Measurements from ENCODE around the gene DACT2.
"Not testable (repeated sequence)": the region's sequence is repeated elsewhere in the genome, so short reads cannot be mapped to it uniquely, and the experiment has no call there.

DACT2 gene

DNA sequence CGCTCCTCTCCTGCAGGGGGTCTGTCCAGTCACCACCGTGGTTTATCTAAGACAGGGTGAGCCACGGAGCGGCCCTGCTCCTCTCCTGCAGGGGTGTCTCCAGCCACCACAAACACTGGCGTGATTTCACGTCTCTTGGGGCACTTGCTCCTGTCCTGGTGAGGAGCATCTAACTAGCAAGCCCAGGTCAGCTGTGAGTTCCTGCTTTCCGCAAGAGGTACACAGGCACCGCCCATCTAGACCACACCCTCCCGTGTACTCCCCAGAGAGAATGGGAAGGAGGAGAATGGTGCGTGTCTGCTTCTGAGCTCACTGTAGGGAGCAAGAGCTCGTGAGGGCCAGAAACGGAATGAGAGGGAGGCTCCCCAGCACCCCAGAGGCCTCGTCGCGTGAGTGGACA, 40.7 kb downstream of the DACT2 start:
- DNase-seq, result no peak

DNA sequence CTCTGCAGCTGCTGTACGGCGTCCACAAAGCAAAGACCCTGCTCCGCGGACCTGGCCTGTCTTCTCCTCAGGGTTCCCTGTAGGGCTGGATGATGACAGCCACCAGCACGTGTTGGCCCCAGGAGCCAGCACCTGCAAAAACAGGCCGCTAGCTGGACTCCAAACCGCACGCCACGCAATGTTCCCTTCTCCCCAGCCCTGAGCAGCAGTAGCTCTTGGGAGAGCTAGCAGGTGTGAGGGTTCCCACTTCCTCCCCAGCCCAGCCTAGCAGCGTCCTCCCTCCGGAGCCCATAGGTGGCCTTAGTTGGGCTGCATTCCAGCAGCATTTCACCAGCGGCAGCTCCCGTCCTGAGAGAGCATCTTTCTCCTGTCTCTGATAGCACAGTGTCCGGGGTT, 42.3 kb downstream of the DACT2 start:
- DNase-seq, result no peak

DNA sequence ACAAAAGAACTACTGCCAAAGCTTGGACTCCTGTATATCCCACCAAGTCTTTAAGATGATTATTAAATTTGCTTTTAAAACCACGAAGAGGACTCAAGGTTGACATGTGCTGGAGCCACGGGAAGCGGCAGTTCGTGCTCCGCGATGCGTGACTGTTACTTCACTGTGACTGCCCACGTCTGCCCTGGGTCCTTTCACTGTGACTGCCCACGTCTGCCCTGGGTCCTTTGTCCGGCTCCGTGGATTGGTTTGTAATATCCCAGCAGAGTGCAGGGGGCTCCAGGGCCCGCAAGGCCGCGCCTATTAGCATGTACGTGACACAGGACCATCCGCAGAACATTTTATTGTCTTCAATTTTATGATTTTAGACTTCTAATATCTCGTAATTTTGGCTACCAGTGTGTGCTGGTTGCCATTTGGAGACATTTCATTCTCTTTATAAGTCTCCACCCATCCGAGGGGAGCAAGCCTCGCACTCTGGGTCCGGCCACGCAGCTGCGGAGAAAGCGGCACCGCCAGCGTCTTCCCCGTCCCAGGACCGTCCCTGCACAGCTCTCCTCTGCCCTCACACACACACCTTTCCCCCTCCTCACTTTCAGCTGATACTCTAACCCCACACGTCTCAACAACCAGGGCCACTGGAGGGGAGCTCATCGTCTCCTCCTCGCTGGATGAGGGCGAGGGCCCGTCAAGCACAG, 42.9 kb downstream of the DACT2 start:
- DNase-seq, result no peak

DNA sequence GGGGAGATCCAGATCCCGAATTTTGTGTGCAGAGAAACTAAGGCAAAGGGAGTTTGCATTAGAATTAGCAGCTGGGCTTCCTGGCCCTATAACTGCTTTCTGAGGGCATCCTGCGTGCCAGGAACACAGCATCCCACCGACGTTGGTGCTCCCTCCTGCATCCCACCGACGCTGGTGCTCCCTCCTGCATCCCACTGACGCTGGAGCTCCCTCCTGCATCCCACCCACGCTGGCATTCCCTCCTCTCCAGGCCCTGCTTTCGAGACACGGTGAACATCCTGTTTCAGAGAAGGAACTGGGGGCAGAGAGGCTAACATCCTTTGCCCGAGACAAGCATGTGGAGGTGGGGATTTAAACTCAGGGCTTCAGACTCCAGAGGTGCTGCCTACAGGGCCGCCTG, 44.4 kb downstream of the DACT2 start:
- no peak for DNase-seq

DNA sequence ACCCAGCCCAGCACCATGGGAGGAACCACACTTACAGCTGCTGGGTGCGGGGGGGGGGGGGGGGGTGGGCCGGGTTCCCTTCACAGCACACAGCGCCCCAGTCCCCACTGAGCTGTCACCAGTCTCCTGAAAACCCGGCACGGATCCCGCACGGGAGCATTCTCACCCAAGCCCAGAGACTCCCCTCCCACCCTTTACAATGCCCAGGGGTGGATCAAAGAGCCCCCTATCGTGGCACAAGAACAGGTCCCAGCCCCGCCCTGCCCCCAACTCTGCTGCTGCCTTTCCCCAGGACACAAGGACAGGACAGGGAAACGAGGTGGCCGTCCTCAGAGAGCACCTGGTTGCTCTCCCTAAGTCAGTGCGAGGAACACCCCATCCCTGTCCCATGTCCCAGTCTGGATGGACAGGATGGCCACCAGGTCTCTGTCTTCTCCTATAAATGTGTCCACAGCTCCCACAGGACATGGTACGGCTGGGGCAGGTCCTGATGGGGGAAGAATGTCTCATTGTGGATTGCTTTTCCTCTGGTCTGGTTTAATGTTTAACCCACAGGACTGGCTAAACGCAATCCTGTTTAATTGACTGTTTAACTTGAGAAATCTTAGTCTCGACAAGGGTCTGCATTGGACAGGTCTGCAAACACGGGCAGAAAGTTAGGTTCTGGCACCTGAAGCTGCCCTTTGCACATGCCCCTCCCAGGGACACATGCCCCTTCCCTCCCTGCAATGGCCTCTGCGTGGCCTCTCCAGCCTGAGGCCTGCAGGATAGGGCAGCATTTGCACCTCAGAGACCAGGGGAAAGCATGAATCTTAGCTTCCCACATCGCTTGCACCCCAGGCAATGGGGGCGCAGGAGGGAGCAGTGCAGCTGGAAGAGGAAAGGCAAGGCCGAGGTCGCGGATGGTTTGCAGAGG, 45.3 kb downstream of the DACT2 start:
- no peak for DNase-seq

DNA sequence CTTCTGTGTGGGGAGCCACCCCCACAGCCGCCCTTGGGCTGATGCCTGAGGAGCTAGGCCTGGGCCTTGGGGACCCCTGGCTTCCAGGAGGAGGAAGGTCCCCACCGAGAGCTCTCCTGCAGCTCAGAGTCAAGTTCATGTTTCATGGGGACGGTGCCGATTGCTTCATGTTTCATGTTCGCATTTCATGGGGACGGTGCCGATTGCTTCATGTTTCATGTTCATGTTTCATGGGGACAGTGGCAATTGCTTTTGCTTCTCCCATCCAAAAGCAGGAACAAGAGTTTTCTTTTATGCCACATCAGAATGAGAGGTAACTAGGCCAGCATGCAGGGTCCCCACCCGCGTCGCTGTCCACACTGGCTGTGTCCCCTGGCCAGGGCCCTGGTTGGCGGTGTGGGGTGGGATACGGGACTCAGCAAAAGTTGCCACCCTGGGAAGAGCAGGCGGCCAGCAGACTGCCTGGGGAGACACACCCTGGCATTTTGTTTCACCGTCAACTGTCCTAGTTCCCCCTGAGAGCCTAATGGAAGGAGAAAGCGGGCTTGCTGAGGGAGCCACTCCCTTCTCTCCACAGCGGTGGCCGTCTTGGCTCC, 46.0 kb downstream of the DACT2 start:
- DNase-seq, result no peak

DNA sequence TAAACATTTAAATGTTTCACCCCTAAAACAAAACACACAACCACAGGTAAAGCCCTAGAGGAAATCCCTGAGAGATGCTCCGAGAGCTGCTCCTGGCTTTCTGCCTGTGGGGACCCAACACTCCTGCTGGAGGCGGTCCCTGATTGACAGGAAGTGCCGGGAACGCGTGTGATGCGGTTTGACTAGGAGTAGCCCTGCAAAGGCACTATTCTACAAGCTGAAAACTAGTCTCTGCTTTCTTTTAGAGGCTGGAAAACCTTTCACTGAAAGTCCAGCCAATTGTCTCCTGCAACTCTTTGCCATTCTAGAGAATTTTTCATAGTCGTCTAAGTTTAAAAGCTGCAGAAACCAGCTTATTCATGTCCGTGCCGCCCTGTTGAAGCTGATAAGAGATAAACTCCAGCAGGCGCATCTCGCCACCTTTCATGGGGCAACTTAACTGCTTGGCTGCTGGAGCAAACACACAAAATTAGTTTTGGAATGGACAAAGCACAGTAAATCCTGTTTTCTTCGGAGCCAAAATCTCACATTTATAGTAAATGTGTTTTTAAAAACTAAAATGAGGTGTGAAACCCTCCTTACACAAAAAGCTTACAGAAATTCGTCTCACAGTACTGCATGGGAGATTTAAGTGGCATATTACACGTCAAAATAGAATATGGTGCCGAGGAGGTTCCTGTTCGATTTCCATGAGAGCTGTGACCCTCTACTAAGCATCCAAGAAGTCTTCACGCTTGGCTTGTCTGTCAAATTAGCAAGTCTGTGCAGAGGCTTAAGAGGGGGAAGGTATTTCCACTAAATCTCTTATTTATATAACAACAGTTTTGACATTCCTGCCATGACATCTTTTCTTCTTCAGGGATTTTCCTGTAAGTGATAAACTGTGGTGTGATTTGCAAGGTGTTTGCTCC, 46.9 kb downstream of the DACT2 start:
- DNase-seq, result no peak

DNA sequence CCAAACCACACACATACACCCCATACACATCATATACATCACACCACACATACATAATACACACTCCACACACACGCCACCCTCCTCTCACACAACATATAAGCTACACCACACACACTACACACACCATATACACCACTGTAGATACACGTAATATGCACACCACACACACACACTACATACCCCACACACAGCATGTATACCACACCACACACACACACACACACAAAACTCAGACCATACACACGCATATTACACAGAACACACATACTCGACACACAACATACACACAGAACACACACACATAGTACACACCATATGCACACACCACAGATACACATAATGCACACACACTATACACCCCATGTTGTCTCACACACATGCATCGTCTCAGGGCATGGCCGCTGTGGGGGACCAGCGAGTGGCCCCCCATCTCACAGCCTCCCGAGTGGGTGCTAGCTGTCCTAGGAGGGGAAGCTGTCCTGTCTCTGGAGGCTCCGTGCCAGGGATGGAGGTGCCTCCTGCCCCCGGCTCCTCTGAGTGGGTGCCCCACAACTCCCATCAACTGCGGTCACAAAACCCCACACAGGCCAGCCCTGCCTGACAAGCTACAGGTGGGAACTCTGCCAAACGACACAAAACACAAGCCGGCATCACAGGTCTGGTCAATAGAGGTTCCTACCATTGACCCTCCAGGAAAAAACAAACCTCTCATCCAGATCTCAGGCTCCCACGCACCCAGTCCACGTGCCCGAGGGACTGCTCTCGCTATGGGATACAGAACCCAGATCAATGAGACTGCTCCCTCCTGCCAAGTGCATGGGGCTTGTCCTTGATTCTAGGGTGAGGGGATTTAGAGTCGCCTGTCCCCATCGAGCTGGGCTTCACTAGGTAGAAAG, 49.1 kb downstream of the DACT2 start:
- no peak for DNase-seq

DNA sequence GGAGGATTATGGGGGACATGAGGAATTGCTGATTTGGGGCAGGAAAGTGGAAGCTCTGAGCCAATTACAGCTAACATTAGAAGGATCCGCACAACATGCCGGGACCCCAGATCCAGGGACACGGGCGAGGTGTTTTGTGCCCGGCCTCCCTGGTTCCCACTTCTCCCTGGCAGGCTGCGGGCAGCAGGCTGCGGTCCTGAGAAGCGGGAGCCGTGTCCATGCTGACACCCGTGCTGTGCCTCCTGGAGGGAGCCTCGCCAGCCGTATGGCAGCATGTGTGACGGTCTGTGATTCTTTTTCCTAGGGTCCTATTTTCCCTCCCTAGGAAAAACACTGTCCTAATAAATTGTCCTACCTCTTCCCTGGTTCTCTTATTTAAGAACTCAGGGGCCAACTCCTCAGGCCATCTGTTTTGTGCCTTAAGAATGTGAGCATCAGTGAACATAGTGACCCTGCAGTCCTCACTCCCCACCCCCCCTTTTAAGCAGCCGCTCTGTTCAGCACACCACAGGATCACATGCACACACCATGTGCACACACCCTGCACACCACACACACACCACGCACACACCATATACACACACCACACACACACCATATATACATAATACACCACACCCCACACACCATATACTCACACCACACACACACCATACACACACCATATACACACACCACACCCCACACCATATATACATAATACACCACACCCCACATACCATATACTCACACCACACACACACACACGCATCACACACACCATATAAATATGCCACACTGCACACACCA, 49.9 kb downstream of the DACT2 start:
- DNase-seq, result no peak

DNA sequence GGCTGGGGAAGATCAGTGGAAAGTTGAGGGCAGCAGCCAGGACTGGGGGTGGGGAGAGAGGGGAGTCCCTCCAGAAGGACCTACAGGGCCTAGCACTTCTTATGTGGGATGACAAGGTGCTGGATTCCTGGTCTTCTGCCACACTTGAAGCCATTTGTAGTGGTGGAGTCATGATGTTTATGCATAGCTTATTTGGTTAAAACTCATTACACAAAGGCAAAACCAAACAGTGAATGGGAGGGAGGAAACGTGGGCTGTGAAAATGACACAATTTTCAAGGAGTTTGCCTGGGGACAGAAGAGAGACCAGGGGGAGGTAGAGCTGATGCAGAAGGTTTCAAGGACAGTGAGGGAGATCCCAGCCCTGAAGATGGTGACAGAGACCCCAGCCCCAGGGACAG, 50.8 kb downstream of the DACT2 start:
- DNase-seq, result no peak

DNA sequence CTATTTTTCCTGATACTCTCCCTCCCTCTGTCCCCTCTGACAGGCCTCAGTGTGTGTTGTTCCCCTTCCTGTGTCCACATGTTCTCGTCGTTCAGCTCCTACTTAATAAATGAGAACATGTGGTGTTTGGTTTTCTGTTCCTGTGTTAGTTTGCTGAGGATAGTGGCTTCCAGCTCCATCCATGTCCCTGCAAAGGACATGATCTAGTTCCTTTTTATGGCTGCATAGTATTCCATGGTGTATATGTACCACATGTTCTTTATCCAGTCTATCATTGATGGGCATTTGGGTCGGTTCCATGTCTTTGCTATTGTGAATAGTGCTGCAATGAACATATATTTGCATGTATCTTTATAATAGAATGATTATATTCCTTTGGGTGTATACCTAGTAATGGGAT, 51.8 kb downstream of the DACT2 start:
- DNase-seq, result not testable (repeated sequence)

DNA sequence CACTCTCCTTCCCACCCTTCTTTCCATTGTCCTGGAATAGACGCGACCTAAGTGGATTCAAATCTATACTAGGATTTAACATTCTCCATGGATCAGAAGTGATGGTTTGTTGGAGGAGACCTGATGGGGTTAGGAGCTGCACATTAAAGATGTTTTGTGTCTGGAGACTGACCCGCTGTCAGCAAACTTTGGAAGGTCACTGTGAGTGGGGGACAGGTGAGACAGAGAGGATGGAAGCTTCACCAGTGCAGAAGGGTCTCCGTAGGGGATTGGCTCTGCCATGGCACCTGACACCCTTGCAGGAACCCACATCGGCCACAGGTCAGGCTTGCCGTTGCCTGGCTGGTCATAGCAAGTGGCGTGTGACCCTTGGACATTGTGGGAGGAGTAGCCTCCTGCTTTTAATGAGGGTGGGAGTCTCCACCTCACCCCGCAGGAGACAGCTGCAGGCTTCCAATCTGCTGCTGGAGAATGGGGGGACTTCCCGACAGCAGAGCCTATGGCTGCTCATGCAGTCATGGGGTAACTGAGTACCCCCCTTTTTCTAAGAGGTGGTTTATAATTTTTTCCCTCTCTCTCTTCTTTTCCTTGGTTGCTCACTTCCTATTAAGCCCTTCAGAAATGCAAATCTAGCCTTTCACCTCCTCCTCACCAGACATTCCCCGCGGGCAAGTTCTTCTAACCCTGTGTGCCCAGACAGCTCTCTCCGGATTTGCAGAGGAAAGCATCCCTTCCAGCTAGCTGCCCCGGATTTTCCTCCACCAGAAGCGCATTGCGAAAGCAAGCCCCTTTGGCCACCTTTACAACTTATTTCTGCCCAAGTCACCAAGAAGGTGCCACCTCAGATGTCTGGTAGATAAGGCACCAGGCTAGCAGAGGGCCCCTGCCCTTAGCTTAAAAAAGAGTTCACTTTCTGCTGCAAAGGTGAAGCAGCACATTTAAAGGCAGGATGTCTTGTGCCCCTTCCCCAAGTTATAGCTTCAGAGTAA, 53.5 kb downstream of the DACT2 start:
- DNase-seq, result no peak

DNA sequence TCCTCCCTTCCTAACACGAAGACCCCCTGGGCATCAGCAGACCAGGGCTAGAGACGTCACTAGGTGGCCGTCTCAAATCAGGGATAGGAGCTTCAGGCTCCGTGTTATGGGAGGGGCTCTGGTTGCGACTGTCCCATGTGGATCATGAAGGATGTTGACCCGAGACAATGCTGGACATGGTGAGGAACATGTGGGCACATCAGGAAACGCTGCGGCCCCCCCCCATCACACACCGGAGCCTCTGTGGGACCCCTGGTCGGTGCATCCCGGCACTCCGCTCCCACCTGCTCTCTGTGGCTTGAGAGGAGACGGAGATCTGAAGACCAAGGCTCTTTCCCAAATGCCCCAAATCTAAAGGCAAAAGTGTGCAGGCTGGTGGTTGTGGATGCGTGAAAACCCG, 54.2 kb downstream of the DACT2 start:
- DNase-seq, result no peak

DNA sequence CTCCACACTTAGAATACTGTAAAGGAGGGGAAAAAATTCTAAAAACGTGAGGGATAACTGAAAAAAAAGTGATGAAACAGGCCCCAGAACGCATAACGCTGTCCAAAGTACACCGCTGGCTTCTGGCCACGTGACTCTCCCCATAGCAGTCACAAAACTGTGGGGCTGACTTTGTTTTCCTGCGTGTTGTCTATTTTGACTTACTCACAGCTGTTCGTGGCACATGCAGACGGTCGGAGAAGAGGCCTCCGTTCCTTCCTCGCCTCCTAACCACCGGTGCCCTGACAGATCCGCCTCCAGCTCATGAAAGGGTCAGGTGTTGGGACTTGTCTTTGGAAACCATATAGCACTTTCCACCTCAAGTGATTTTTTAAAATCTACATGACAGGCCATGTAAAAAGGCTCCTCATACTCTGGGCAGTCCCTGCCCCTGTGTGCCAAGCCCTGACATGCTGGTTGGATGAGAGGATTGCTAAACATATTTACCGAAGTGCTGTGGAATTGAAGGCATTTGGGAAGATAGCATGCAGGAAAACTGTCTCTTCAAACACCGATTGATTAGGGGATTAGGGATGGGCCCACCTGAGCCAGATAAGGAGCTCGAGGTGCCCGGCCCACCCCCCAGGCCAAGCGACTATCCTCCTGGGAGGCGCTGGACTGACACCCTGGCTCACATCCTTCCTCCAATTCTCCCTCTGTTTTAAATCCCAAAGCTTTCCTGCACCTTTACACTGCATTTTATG, 54.8 kb downstream of the DACT2 start:
- DNase-seq, result no peak

DNA sequence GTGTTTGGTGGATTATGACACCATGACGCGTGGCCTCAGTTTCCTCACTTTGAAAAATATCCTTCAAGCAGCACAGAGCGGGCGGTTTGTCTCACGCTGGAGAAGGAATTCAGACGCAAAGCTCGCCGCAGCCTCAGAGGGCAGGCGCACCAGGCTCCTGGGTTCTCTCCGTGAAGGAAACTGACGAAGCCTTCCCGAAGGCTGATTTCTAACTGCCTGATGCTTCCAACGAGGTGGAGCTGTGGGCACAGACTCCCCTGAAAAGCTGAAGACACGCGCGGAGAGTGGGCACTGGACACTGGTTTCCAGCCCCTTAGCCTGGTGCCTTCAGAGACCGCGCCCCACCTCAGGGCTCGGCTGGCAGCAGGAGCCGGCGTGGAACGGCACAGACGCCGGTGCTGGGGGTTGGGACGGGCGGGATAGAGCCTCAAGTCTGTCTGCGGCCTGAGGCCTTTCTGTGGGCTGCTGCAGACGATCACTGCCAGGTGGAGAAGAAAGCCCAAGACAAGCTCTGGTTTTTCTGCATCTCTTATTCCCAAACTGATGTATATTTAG, 56.1 kb downstream of the DACT2 start:
- no peak for DNase-seq

DNA sequence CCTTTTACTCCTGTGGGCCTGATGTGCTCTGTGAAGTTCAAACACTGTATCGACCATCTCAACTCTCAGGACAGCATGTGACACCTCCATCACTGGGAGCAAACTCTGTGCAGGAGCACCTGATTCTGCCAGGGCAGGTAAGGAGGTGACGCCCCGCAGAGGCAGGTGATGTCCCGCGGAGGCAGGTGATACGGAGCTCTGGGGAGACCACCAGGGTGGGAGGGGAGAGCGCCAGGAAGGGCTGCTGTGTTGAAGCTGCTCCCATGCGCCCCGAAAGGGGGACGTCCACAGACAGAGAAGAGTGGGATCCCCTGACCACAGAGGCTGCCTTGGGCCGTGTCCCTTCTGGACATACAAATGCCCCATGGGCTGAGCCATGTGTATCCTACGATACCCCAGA, 58.3 kb downstream of the DACT2 start:
- DNase-seq, result no peak

DNA sequence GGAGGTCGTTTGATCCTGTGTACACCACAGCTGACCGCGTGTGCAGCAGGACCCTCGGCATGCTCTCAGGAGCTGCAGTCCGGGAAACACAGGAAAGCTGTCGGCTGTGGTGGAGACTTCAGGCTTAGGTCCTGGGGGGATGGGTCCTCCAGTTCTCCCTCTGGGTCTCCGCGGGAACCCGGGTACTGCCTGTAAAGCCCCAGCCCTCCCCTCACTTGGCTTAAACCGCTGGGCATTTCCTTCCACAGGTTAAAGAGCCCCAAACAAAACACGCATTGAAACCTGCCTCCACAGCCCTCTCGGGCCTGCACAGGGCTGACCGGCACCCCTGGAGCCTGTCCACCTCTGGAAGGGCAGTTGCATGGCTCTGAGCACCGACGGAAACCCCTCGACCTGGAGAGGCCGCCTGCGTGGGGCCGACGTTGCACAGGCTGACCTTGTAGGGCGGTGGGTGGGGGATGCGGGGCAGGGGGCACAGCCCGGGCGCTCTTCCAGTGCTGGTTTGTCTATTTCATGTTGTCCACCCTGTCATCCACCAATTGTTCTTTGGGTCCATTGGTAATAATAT, 59.1 kb downstream of the DACT2 start:
- DNase-seq, result no peak

DNA sequence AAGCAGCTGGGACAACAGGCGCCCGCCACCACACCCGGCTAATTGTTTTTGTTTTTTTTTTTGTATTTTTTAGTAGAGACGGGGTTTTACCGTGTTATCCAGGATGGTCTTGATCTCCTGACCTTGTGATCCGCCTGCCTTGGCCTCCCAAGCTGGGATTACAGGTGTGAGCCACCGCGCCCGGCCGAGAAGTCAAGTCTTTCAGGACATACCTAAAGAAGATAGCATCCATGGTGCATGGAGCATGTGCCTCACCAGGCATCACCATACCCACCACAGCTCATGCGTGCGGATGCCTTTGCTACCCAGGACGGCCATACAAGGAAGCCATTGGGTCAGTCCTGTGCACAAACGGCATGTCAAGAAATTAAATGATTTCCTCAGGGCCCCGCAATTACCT, 60.8 kb downstream of the DACT2 start:
- DNase-seq, result no peak
